Testis (tissue), 2 donors: Measurements from ENCODE around the gene MYO1A.

ENCODE experiments used
- CTCF ChIP-seq, 3 experiments: fragments of 450-650 bp in 2 of 3; fragments of 200-600 bp in 1 of 3; sonication (generic) in 1 of 3; IDR thresholded peaks; one replicate each; pipeline ENCODE4 v1.5.1; 2016 to 2019; ENCODE audit warnings: antibody characterized with exemption in 3 of 3, mild to moderate bottlenecking in 2 of 3, moderate library complexity in 1 of 3
- POLR2A ChIP-seq: fragments of 450-650 bp; IDR thresholded peaks from one replicate; pipeline ENCODE4 v1.6.1; 2017; ENCODE audit warnings: antibody characterized with exemption, mild to moderate bottlenecking, moderate library complexity

GRCh38 chr12:57079821-57080220 is 29.9 kb upstream of the MYO1A start:
- TF ChIP-seq CTCF (IDR thresholded peaks at IDR 0.05) (no peak), POLR2A (no peak)
